ENCODE measurements around the gene TOX3.

TOX3 gene

DNA sequence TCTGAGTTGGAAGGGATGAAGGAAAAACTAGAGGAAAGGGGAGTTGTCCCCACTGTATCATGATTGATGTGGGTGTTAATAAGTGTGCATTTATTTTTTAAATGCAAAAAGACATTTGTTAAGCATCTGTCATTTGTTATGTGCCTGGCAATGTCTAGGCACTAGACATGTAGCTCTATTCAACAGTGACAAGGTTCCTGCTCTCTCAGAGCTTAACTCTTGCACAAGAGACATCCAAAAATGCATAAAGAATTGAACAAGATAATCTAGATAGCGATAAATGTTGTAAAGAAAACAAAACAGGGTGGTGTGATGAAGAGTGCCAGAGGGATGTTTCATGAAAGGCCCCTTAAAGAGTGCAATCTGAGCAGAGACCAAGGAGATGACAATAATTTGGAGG lies 148.9 kb downstream of the TOX3 start:
- DNase-seq (ENCODE audit: low read depth) = no peak

- no peak for DNase-seq (ENCODE audit: low read depth)
Observed at GRCh38 chr16:52393448-52393847, 153.5 kb downstream of the TOX3 start.

GRCh38 chr16:52389045-52389444 lies 157.9 kb downstream of the TOX3 start:
- DNase-seq (ENCODE audit: low read depth) = no peak
